ENCODE measurements around the gene FNDC3B. TPM values are rescaled to one million over a fixed set of nuclear protein-coding genes. Genes with fewer than 3 reads are reported as not detected.

The FNDC3B gene
- total and polyA plus RNA-seq, 9 of the 15 experiments (the other 6 are each of a cell fraction or from before 2014, with no cell fraction given) = 7.0 to 35.8 (median 16.2) TPM

DNA sequence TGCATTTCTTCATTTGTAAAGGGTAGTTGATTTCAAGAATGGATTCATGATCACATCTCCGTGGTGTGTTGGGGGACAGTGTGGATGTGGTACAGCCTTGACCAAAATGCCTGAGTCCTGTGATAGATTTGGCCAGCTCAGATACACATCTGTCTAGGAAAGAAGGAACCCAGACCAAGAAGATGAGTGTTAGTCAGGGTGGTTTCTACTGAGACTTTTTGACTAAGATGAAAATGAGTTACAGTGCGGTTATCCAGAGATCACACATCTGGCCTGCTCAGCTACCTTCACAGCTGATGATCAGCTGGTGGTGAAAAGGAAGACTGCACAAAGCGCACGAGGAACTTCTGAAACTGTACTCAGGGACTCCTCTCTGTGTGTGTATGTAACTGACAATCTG lies 68.0 kb downstream of the FNDC3B start (continued):
- TF ChIP-seq ZNF785 (CRISPR knock-in tag; IDR thresholded peaks at IDR 0.05) (no peak), ARID3A (IDR thresholded peaks at IDR 0.05; ENCODE audit: borderline replicate concordance, low read depth, low read length) (no peak), HDAC1 (IDR thresholded peaks at IDR 0.05) (0 out of 4 replicates have a peak, but pooled peaks of 1 of the 2 experiments have one; percentile 0), ZNF232 (CRISPR knock-in tag; IDR thresholded peaks at IDR 0.05) (no peak), DACH1 (IDR thresholded peaks at IDR 0.05; ENCODE audit: partially characterized antibody) (peak; percentile 86), ELF4 (CRISPR knock-in tag; IDR thresholded peaks at IDR 0.05) (no peak), ZEB2 (IDR thresholded peaks at IDR 0.05) (no peak), TAF9B (IDR thresholded peaks at IDR 0.05; ENCODE audit: partially characterized antibody) (peak; percentile 68), NR1H2 (CRISPR knock-in tag; IDR thresholded peaks at IDR 0.05) (no peak), POLR2AphosphoS5 (IDR thresholded peaks at IDR 0.05; ENCODE audit: control insufficient read depth, insufficient read depth, low read depth, low read length) (no peak)
- TF ChIP-seq, protein P1, sequence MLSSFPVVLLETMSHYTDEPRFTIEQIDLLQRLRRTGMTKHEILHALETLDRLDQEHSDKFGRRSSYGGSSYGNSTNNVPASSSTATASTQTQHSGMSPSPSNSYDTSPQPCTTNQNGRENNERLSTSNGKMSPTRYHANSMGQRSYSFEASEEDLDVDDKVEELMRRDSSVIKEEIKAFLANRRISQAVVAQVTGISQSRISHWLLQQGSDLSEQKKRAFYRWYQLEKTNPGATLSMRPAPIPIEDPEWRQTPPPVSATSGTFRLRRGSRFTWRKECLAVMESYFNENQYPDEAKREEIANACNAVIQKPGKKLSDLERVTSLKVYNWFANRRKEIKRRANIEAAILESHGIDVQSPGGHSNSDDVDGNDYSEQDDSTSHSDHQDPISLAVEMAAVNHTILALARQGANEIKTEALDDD (IDR thresholded peaks at IDR 0.05) = peak; percentile 76
